ENCODE measurements around the gene ROR2. TPM values are rescaled to one million over a fixed set of nuclear protein-coding genes. Genes with fewer than 3 reads are reported as not detected.

ROR2 gene
- total and polyA plus RNA-seq, 2 experiments from 2014 or later, result 8.1 to 18.8 TPM

DNA sequence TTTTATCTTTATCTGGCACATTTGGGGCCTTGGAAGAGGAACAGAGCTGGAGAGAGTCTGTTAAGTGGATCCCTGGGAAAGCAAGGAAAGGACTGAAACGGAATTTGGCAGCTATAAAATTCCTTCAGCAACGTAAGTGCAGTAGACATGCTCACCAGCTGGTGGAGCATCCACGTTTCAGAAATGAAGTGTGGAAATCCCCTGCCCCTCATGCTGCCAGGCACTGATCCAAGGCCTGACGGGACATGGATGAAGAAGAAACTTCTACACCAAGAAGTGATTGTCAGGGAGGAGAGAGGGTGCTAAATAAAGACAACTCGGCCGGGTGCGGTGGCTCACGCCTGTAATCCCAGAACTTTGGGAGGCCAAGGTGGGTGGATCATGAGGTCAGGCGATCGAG lies 209.3 kb downstream of the ROR2 start:
- DNase-seq (ENCODE audit: low spot score) (peak; percentile 26), ATAC-seq (no peak)
- no peaks in the 10 kb centered on the region for H3K4me1 ChIP-seq (ENCODE audit: insufficient read depth)
- no peaks in the 10 kb centered on the region for H3K9me2 ChIP-seq (ENCODE audit: insufficient read depth)
- H3K27me3 ChIP-seq (ENCODE audit: insufficient read depth), result no peaks in the 10 kb centered on the region
- H3K4me2 ChIP-seq, result no peak overlapping the region
- no peaks in the 10 kb centered on the region for H4K20me1 ChIP-seq (replicated peaks; ENCODE audit: insufficient read depth)
- H3K4me3 Mint-ChIP-seq, result no peak overlapping the region
- H3F3A ChIP-seq (replicated peaks; ENCODE audit: low read depth), result no peaks in the 10 kb centered on the region
- H3K27me3 Mint-ChIP-seq (ENCODE audit: insufficient read depth, low read depth, poor library complexity), result peaks cover 4% of the 10 kb centered on the region
- H3K36me3 ChIP-seq (ENCODE audit: insufficient read depth), result no peaks in the 10 kb centered on the region
- no peak overlapping the region for H3K27ac Mint-ChIP-seq
- no peak overlapping the region for H2AFZ ChIP-seq
- H3K4me3 ChIP-seq, result no peak overlapping the region
- no peaks in the 10 kb centered on the region for H3K79me2 ChIP-seq (replicated peaks; ENCODE audit: insufficient read depth)
- no peak overlapping the region for H3K27ac ChIP-seq (ENCODE audit: low read depth)
- H3K36me3 Mint-ChIP-seq (ENCODE audit: low read depth), result 0 out of 3 replicates have a peak, but pooled peaks cover 3% of the 10 kb centered on the region
- H3K4me1 Mint-ChIP-seq, result no peaks in the 10 kb centered on the region
- H3K9me3 Mint-ChIP-seq, result no peaks in the 10 kb centered on the region; the same call in 2 of the 3 replicates
- TF ChIP-seq EZH2 (IDR thresholded peaks at IDR 0.05; ENCODE audit: low read depth, unreplicated experiment) (no peak), CREB1 (CRISPR knock-in tag; IDR thresholded peaks at IDR 0.05; ENCODE audit: low read depth) (no peak), NANOG (IDR thresholded peaks at IDR 0.05; ENCODE audit: borderline replicate concordance) (no peak), EZH2phosphoT487 (IDR thresholded peaks at IDR 0.05; ENCODE audit: unreplicated experiment) (no peak), STAT1 (IDR thresholded peaks at IDR 0.05; ENCODE audit: unreplicated experiment) (no peak)
- TF ChIP-seq, protein P1, sequence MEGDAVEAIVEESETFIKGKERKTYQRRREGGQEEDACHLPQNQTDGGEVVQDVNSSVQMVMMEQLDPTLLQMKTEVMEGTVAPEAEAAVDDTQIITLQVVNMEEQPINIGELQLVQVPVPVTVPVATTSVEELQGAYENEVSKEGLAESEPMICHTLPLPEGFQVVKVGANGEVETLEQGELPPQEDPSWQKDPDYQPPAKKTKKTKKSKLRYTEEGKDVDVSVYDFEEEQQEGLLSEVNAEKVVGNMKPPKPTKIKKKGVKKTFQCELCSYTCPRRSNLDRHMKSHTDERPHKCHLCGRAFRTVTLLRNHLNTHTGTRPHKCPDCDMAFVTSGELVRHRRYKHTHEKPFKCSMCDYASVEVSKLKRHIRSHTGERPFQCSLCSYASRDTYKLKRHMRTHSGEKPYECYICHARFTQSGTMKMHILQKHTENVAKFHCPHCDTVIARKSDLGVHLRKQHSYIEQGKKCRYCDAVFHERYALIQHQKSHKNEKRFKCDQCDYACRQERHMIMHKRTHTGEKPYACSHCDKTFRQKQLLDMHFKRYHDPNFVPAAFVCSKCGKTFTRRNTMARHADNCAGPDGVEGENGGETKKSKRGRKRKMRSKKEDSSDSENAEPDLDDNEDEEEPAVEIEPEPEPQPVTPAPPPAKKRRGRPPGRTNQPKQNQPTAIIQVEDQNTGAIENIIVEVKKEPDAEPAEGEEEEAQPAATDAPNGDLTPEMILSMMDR (conservative IDR thresholded peaks at IDR 0.05; ENCODE audit: low read depth in 2 of 2), result peak in 1 of 2 experiments; percentile 21; a peak in 1 of 4 replicates
- TF ChIP-seq, protein P2, sequence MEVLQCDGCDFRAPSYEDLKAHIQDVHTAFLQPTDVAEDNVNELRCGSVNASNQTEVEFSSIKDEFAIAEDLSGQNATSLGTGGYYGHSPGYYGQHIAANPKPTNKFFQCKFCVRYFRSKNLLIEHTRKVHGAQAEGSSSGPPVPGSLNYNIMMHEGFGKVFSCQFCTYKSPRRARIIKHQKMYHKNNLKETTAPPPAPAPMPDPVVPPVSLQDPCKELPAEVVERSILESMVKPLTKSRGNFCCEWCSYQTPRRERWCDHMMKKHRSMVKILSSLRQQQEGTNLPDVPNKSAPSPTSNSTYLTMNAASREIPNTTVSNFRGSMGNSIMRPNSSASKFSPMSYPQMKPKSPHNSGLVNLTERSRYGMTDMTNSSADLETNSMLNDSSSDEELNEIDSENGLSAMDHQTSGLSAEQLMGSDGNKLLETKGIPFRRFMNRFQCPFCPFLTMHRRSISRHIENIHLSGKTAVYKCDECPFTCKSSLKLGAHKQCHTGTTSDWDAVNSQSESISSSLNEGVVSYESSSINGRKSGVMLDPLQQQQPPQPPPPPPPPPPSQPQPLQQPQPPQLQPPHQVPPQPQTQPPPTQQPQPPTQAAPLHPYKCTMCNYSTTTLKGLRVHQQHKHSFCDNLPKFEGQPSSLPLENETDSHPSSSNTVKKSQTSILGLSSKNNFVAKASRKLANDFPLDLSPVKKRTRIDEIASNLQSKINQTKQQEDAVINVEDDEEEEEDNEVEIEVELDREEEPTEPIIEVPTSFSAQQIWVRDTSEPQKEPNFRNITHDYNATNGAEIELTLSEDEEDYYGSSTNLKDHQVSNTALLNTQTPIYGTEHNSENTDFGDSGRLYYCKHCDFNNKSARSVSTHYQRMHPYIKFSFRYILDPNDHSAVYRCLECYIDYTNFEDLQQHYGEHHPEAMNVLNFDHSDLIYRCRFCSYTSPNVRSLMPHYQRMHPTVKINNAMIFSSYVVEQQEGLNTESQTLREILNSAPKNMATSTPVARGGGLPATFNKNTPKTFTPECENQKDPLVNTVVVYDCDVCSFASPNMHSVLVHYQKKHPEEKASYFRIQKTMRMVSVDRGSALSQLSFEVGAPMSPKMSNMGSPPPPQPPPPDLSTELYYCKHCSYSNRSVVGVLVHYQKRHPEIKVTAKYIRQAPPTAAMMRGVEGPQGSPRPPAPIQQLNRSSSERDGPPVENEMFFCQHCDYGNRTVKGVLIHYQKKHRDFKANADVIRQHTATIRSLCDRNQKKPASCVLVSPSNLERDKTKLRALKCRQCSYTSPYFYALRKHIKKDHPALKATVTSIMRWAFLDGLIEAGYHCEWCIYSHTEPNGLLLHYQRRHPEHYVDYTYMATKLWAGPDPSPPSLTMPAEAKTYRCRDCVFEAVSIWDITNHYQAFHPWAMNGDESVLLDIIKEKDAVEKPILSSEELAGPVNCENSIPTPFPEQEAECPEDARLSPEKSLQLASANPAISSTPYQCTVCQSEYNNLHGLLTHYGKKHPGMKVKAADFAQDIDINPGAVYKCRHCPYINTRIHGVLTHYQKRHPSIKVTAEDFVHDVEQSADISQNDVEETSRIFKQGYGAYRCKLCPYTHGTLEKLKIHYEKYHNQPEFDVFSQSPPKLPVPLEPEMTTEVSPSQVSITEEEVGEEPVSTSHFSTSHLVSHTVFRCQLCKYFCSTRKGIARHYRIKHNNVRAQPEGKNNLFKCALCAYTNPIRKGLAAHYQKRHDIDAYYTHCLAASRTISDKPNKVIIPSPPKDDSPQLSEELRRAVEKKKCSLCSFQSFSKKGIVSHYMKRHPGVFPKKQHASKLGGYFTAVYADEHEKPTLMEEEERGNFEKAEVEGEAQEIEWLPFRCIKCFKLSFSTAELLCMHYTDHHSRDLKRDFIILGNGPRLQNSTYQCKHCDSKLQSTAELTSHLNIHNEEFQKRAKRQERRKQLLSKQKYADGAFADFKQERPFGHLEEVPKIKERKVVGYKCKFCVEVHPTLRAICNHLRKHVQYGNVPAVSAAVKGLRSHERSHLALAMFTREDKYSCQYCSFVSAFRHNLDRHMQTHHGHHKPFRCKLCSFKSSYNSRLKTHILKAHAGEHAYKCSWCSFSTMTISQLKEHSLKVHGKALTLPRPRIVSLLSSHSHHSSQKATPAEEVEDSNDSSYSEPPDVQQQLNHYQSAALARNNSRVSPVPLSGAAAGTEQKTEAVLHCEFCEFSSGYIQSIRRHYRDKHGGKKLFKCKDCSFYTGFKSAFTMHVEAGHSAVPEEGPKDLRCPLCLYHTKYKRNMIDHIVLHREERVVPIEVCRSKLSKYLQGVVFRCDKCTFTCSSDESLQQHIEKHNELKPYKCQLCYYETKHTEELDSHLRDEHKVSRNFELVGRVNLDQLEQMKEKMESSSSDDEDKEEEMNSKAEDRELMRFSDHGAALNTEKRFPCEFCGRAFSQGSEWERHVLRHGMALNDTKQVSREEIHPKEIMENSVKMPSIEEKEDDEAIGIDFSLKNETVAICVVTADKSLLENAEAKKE (CRISPR knock-in tag; IDR thresholded peaks at IDR 0.05), result no peak
- TF ChIP-seq, protein P3, sequence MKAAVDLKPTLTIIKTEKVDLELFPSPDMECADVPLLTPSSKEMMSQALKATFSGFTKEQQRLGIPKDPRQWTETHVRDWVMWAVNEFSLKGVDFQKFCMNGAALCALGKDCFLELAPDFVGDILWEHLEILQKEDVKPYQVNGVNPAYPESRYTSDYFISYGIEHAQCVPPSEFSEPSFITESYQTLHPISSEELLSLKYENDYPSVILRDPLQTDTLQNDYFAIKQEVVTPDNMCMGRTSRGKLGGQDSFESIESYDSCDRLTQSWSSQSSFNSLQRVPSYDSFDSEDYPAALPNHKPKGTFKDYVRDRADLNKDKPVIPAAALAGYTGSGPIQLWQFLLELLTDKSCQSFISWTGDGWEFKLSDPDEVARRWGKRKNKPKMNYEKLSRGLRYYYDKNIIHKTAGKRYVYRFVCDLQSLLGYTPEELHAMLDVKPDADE (IDR thresholded peaks at IDR 0.05), result no peak
- TF ChIP-seq, protein P4, sequence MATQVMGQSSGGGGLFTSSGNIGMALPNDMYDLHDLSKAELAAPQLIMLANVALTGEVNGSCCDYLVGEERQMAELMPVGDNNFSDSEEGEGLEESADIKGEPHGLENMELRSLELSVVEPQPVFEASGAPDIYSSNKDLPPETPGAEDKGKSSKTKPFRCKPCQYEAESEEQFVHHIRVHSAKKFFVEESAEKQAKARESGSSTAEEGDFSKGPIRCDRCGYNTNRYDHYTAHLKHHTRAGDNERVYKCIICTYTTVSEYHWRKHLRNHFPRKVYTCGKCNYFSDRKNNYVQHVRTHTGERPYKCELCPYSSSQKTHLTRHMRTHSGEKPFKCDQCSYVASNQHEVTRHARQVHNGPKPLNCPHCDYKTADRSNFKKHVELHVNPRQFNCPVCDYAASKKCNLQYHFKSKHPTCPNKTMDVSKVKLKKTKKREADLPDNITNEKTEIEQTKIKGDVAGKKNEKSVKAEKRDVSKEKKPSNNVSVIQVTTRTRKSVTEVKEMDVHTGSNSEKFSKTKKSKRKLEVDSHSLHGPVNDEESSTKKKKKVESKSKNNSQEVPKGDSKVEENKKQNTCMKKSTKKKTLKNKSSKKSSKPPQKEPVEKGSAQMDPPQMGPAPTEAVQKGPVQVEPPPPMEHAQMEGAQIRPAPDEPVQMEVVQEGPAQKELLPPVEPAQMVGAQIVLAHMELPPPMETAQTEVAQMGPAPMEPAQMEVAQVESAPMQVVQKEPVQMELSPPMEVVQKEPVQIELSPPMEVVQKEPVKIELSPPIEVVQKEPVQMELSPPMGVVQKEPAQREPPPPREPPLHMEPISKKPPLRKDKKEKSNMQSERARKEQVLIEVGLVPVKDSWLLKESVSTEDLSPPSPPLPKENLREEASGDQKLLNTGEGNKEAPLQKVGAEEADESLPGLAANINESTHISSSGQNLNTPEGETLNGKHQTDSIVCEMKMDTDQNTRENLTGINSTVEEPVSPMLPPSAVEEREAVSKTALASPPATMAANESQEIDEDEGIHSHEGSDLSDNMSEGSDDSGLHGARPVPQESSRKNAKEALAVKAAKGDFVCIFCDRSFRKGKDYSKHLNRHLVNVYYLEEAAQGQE (IDR thresholded peaks at IDR 0.05; ENCODE audit: unreplicated experiment), result no peak

Measured in GM23338 (cell line).